Vagina (tissue), 2 donors: Measurements from ENCODE around the gene RWDD1.

Experiments used
- POLR2A ChIP-seq, 2 donors: fragments of 450-650 bp; IDR thresholded peaks; one replicate each; pipeline ENCODE4 v1.6.1; 2017; ENCODE audit warnings: antibody characterized with exemption in 2 of 2, mild to moderate bottlenecking in 2 of 2, moderate library complexity in 2 of 2
- POLR2AphosphoS5 ChIP-seq, 2 donors: sonication (generic); formaldehyde crosslinking; IDR thresholded peaks; one replicate each; pipeline ENCODE4 v1.9.0; 2017; ENCODE audit warnings: antibody characterized with exemption in 2 of 2, mild to moderate bottlenecking in 2 of 2, low read depth in 1 of 2; ENCODE audit not compliant: insufficient read depth in 1 of 2
- TF ChIP-seq, protein P1 (sequence below), 3 experiments: fragments of 450-650 bp in 2 of 3; fragments of 200-600 bp in 1 of 3; sonication (generic) in 1 of 3; IDR thresholded peaks; one replicate each; pipeline ENCODE4 v1.5.1; 2017 to 2019; ENCODE audit warnings: antibody characterized with exemption in 3 of 3, mild to moderate bottlenecking in 2 of 3, moderate library complexity in 2 of 3

DNA sequence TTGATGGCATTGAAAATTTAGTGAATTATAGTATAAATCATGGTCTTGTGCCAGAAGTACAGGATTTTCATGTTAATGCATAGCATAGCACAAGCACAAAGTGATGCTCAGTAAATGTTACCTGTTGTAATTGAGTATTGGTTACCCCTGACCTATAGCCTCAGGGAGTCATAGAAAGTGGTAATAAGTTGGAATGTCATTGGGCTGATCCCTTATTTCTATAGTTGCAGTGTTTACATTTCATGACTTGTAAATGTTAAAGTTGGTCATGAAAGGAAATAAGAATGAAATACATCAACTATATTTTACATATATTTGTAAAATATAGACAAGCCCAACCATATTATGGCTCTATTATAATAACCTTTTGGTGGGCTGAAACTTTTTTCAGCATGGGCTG is 7.0 kb downstream of the RWDD1 start:
- TF ChIP-seq, protein P1, sequence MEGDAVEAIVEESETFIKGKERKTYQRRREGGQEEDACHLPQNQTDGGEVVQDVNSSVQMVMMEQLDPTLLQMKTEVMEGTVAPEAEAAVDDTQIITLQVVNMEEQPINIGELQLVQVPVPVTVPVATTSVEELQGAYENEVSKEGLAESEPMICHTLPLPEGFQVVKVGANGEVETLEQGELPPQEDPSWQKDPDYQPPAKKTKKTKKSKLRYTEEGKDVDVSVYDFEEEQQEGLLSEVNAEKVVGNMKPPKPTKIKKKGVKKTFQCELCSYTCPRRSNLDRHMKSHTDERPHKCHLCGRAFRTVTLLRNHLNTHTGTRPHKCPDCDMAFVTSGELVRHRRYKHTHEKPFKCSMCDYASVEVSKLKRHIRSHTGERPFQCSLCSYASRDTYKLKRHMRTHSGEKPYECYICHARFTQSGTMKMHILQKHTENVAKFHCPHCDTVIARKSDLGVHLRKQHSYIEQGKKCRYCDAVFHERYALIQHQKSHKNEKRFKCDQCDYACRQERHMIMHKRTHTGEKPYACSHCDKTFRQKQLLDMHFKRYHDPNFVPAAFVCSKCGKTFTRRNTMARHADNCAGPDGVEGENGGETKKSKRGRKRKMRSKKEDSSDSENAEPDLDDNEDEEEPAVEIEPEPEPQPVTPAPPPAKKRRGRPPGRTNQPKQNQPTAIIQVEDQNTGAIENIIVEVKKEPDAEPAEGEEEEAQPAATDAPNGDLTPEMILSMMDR (IDR thresholded peaks at IDR 0.05) = no peak
- TF ChIP-seq POLR2AphosphoS5 (IDR thresholded peaks at IDR 0.05; ENCODE audit: insufficient read depth in 1 of 2, low read depth in 1 of 2) (no peak), POLR2A (IDR thresholded peaks at IDR 0.05) (no peak)
